HAP-1 (cell line): ENCODE measurements around the gene ZMYM1.
A peak's percentile ranks its signal among the peaks of the same experiment; 100 is the strongest.

Experiments
- DNase-seq, 2 experiments: peaks; one replicate each; pipeline ENCODE4 v3.0.0-alpha.2; 2016 to 2020; ENCODE audit warnings: low spot score in 2 of 2
- H3K27me3 ChIP-seq: fragments of 250-450 bp; sonication (Bioruptor Pico); 2 replicates; pipeline ENCODE4 v1.5.1; 2020; ENCODE audit warnings: low read depth, mild to moderate bottlenecking, moderate library complexity
- H3K36me3 ChIP-seq: fragments of 250-450 bp; sonication (Bioruptor Pico); replicated peaks from 2 replicates; pipeline ENCODE4 v1.5.1; 2020; ENCODE audit warnings: mild to moderate bottlenecking
- H3K4me1 ChIP-seq: fragments of 250-450 bp; sonication (Bioruptor Pico); 2 replicates; pipeline ENCODE4 v1.5.1; 2020; ENCODE audit warnings: mild to moderate bottlenecking
- H3K4me3 ChIP-seq: fragments of 250-450 bp; sonication (Bioruptor Pico); 2 replicates; pipeline ENCODE4 v1.5.1; 2020; ENCODE audit warnings: mild to moderate bottlenecking, moderate library complexity
- H3K9me3 ChIP-seq: fragments of 250-450 bp; sonication (Bioruptor Pico); 2 replicates; pipeline ENCODE4 v1.5.1; 2020; ENCODE audit warnings: mild to moderate bottlenecking, moderate library complexity
- in situ Hi-C: fragments of 300-500 bp; cut with MboI; formaldehyde crosslinking; loops from 3 replicates; pipeline ENCODE4 v1.14.3; 2020; ENCODE audit warnings: low sequenced_read_pairs, inconsistent platforms, mixed read lengths

Gene ZMYM1

DNA sequence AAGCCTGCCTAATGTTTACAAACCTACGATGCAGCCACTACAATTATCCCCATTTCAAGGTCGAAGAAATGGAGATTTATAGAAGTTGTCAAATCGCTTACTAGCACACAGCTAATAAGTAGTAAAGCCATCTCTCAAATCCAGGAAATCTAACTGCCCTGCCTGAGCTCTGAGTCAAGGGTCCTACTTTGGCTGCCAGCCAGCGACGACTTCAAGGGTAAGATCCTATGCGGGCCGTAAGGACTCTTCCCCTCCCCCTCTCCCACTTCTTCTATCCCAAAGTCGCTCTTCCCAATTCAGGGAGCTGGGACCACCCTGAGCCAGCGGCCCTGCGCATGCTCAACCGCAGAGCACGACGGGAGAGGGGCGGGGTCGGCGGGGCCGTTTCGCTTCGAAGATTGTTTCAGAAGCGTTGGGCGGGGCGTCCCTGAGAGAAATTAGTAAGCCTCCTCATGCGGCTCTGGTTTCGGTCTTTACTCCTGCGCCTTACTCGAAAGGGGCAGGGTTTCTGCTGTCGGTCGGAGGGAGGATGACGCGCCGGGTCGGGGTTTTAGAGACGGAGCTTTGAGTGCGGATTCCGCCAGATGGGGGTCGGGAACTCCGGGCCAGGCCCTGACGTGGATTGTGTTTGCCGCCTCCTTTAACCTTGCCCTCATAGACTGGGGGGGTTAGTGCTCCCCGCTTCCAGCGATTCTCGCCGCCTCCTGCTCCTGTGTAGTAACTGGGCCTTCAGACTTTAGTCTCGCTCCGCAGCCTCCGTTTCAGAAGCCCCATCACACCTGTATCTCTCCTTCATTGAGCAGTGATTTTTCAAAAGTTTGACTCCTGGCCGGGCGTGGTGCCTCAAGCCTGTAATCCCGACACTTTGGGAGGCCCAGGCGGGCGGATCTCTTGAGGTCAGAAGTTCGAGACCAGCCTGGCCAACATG is at the start of gene ZMYM1:
ZMYM1 (plus strand) TSS at position 383 of the 928 bp plus-strand sequence. CDS start 14,603 bp downstream, outside the sequence.
- peak; percentile 89 to 94 for DNase-seq

GRCh38 chr1:35029761-35030160 is 49.4 kb upstream of the ZMYM1 start:
- peaks cover 6% of the 10 kb centered on the region; the same call in 1 of the 2 replicates for H3K4me1 ChIP-seq
- DNase-seq: no peak
- H3K9me3 ChIP-seq: peaks cover 13% of the 10 kb centered on the region
- no peaks in the 10 kb centered on the region for H3K27me3 ChIP-seq
- in situ Hi-C loops: no loop called here
- H3K36me3 ChIP-seq: peaks cover 3% of the 10 kb centered on the region
- H3K4me3 ChIP-seq: no peak overlapping the region; the same call in 1 of the 2 replicates

More for the DNA sequence above, at the start of gene ZMYM1:
- Histone ChIP-seq H3K27me3 (no peaks in the 10 kb centered on the region), H3K4me1 (peaks cover 7% of the 10 kb centered on the region), H3K36me3 (peaks cover 3% of the 10 kb centered on the region), H3K4me3 (peak within 1 kb of the TSS; percentile 75), H3K9me3 (no peaks in the 10 kb centered on the region)
- in situ Hi-C loops: no loop called here

GRCh38 chr1:35030338-35030737 is 48.8 kb upstream of the ZMYM1 start:
- peak overlapping the region; percentile 57 for H3K4me3 ChIP-seq
- peaks cover 6% of the 10 kb centered on the region; the same call in 1 of the 2 replicates for H3K4me1 ChIP-seq
- H3K9me3 ChIP-seq: peaks cover 13% of the 10 kb centered on the region
- in situ Hi-C loops: no loop called here
- H3K27me3 ChIP-seq: no peaks in the 10 kb centered on the region
- no peak for DNase-seq
- peaks cover 3% of the 10 kb centered on the region for H3K36me3 ChIP-seq

- peak; percentile 22 to 43 for DNase-seq
- in situ Hi-C loops: no loop called here
Observed at GRCh38 chr1:35030756-35031446, 48.3 kb upstream of the ZMYM1 start.

GRCh38 chr1:35032384-35032739 is 46.8 kb upstream of the ZMYM1 start:
- Histone ChIP-seq H3K4me3 (peak overlapping the region; percentile 57), H3K36me3 (peaks cover 3% of the 10 kb centered on the region), H3K9me3 (peaks cover 13% of the 10 kb centered on the region), H3K4me1 (peaks cover 6% of the 10 kb centered on the region; the same call in 1 of the 2 replicates), H3K27me3 (no peaks in the 10 kb centered on the region)
- DNase-seq: no peak
- in situ Hi-C loops: no loop called here

More at GRCh38 chr1:35030756-35031446, 48.3 kb upstream of the ZMYM1 start:
- Histone ChIP-seq H3K27me3 (no peaks in the 10 kb centered on the region), H3K9me3 (peaks cover 13% of the 10 kb centered on the region), H3K4me3 (peak overlapping the region; percentile 57), H3K4me1 (peaks cover 6% of the 10 kb centered on the region; the same call in 1 of the 2 replicates), H3K36me3 (peaks cover 3% of the 10 kb centered on the region)

GRCh38 chr1:35033346-35033745 is 45.8 kb upstream of the ZMYM1 start:
- Histone ChIP-seq H3K9me3 (peaks cover 13% of the 10 kb centered on the region), H3K4me1 (peaks cover 6% of the 10 kb centered on the region; the same call in 1 of the 2 replicates), H3K4me3 (no peak overlapping the region), H3K27me3 (no peaks in the 10 kb centered on the region), H3K36me3 (peaks cover 3% of the 10 kb centered on the region; the same call in 1 of the 2 replicates)
- in situ Hi-C loops: no loop called here
- no peak for DNase-seq

- Histone ChIP-seq H3K9me3 (peaks cover 13% of the 10 kb centered on the region), H3K4me3 (no peak overlapping the region), H3K36me3 (no peaks in the 10 kb centered on the region), H3K4me1 (peaks cover 2% of the 10 kb centered on the region; the same call in 1 of the 2 replicates), H3K27me3 (no peaks in the 10 kb centered on the region)
- no peak for DNase-seq
- in situ Hi-C loops: no loop called here
Observed at GRCh38 chr1:35036621-35037020, 42.6 kb upstream of the ZMYM1 start.

GRCh38 chr1:35037206-35037605 is 42.0 kb upstream of the ZMYM1 start:
- Histone ChIP-seq H3K36me3 (no peaks in the 10 kb centered on the region), H3K9me3 (peaks cover 12% of the 10 kb centered on the region), H3K4me3 (no peak overlapping the region), H3K4me1 (peaks cover 1% of the 10 kb centered on the region; the same call in 1 of the 2 replicates), H3K27me3 (no peaks in the 10 kb centered on the region)
- DNase-seq: no peak
- in situ Hi-C loops: no loop called here

DNA sequence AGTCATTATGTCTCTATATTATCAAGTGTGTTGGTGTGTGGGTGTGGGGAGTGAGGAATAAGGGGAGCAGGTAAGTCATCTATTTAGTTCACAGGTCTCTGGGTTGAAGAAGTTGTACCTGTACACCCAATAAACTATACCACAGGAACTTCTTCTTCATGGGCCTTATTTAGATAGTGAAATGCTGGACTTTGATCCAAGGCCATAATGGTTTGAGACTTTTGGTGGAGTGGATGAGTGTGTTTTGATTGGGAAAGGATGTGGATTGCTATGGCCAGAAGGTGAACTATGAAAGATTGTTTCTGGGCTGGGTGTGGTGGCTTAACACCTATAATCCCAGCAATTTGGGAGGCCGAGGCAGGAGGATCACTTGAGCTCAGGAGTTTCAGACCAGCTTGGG is 40.5 kb upstream of the ZMYM1 start:
- H3K4me1 ChIP-seq: no peaks in the 10 kb centered on the region
- in situ Hi-C loops: no loop called here
- H3K4me3 ChIP-seq: no peak overlapping the region
- no peaks in the 10 kb centered on the region for H3K27me3 ChIP-seq
- H3K36me3 ChIP-seq: no peaks in the 10 kb centered on the region
- no peak for DNase-seq
- H3K9me3 ChIP-seq: no peaks in the 10 kb centered on the region

DNA sequence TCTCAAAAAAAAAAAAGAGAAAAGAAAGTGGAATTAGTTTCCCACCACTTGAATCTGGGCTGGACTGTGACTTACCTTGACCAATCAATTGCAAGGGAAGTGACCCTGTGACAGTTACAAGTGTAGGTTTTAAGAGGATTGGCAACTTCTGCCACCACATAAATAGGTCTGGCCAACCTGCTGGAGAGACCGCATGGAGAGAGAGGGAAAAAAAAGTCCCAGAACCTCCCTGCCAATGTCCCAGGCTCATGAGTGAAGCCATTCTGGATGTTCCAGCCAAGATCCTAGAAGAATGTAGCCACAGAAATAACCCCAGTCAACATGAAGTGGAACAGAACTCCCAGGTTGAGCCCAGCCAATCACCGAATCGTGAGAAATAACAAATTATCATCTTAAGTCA is 35.7 kb upstream of the ZMYM1 start:
- no peaks in the 10 kb centered on the region for H3K27me3 ChIP-seq
- in situ Hi-C loops: no loop called here
- no peaks in the 10 kb centered on the region for H3K9me3 ChIP-seq
- no peak overlapping the region for H3K4me3 ChIP-seq
- H3K36me3 ChIP-seq: no peaks in the 10 kb centered on the region
- H3K4me1 ChIP-seq: no peaks in the 10 kb centered on the region
- DNase-seq: no peak

DNA sequence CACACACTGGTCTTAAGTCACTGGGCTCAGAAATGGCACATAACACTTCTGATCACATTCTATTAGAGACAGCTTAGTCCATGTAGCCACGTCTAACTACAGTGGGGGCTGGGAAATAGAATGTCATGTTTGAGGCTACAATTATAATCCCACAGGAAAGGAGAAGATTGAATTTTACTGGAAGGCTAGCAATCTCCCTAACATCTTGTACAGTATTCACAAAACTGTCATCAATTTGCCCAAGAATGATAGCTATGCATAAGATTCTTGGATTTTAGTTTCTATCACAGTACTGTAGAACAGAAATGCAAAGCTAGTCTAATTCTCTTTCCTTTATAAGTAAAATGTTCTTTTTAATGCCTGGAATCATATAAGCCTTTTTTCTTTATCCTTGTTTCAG is 34.8 kb upstream of the ZMYM1 start:
- no peaks in the 10 kb centered on the region for H3K9me3 ChIP-seq
- no peak overlapping the region for H3K4me3 ChIP-seq
- in situ Hi-C loops: no loop called here
- peaks cover 5% of the 10 kb centered on the region for H3K4me1 ChIP-seq
- no peaks in the 10 kb centered on the region for H3K27me3 ChIP-seq
- no peak for DNase-seq
- H3K36me3 ChIP-seq: no peaks in the 10 kb centered on the region

DNA sequence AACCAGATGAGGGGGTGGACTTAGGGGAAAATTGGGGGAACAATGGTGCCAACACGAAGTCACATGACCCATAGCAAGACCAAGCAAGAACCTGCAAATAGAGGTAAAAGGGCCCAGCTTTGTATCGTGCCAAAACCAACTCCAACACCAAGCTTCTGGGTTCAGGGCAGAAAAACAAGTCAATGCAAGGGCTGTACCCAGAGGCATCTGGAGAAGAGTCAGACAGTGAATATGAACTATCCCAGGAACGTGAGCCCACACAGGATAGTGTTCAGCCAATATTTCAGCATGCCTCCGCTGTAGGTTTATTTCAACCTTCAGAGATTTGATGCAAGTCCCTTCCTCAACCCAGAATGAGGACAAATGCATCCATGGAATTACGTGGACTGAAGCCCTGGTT is 32.5 kb upstream of the ZMYM1 start:
- Histone ChIP-seq H3K9me3 (no peaks in the 10 kb centered on the region), H3K27me3 (no peaks in the 10 kb centered on the region), H3K4me3 (no peak overlapping the region), H3K4me1 (peaks cover 5% of the 10 kb centered on the region), H3K36me3 (no peaks in the 10 kb centered on the region)
- in situ Hi-C loops: no loop called here
- DNase-seq: no peak

DNA sequence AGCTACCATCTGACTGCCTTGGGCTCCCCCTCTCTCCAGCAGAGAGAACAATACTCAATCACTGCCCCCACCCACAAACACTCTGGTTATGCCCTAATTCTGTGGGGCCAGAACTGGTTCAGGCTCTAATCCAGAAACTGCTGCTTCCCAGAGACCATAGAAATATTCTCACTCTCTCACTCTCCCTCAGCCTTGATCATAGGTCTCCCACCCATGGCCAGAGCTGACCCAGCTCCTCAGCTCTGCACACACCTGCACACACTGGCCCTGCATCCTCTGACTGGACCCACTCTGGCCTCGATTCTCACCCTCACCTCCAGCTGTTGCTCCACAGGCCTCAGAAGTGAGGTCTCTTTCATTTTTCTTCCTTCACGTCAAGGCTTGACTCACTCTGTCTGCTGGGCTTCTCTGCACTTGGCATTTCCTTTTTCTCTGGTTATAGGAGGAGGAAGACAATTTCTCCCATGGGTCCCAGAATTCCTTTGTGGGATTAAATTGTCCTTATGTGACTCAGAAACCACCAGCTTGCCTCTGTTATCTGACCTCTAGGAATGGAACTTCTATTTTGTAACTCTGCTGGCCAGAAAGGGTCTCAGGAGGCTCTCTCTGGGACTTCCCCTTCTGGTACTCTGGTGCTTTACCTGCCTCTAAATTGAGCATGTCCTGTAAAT is 31.9 kb upstream of the ZMYM1 start:
- in situ Hi-C loops: no loop called here
- no peak for DNase-seq
- no peaks in the 10 kb centered on the region for H3K27me3 ChIP-seq
- H3K4me3 ChIP-seq: no peak overlapping the region
- peaks cover 5% of the 10 kb centered on the region for H3K4me1 ChIP-seq
- no peaks in the 10 kb centered on the region for H3K36me3 ChIP-seq
- H3K9me3 ChIP-seq: no peaks in the 10 kb centered on the region
